Natural killer cell (primary cell): ENCODE results near the gene EFHC2. TPM values are rescaled to one million over a fixed set of nuclear protein-coding genes. Genes with fewer than 3 reads are reported as not detected.

Experiments used
- ATAC-seq, 3 donors: fragments of 150-1000 bp in 2 of 3; fragments of 200-7000 bp in 1 of 3; cut with Tn5 transposase; 1 replicate in 1 of 3; 2 replicates in 2 of 3; pipeline ENCODE4 v1.10.0; 2021; ENCODE audit warnings: mild to moderate bottlenecking in 2 of 3, moderate library complexity in 2 of 3
- DNase-seq, 2 donors: peaks; one replicate each; pipeline versions ENCODE4 v3.0.0 to v3.0.0-alpha.2; 2013 to 2021; ENCODE audit warnings: mixed read lengths in 1 of 2
- H3K27ac ChIP-seq: one replicate; pipeline ENCODE4 v1.5.1; 2013; ENCODE audit warnings: mild to moderate bottlenecking, low read length
- H3K27me3 ChIP-seq: one replicate; pipeline ENCODE4 v1.6.1; 2013; ENCODE audit warnings: low read length; ENCODE audit not compliant: control insufficient read depth, insufficient read depth
- H3K36me3 ChIP-seq: one replicate; pipeline ENCODE4 v1.6.1; 2013; ENCODE audit warnings: low read length; ENCODE audit not compliant: control insufficient read depth, insufficient read depth
- H3K4me1 ChIP-seq: one replicate; pipeline ENCODE4 v1.6.1; 2013; ENCODE audit warnings: low read length; ENCODE audit not compliant: control insufficient read depth, insufficient read depth
- H3K4me3 ChIP-seq: one replicate; pipeline ENCODE4 v1.5.1; 2013; ENCODE audit warnings: low read length
- H3K9me3 ChIP-seq: one replicate; pipeline ENCODE4 v1.6.1; 2013; ENCODE audit warnings: low read length; ENCODE audit not compliant: control insufficient read depth, insufficient read depth
- H3K27ac Mint-ChIP-seq, 2 donors: one replicate each; pipeline ENCODE4 v1.8.0; 2022; ENCODE audit warnings: mild to moderate bottlenecking in 2 of 2, mixed read lengths in 2 of 2, moderate library complexity in 1 of 2
- H3K27me3 Mint-ChIP-seq, 2 donors: one replicate each; pipeline ENCODE4 v1.8.0; 2022; ENCODE audit warnings: low read depth in 2 of 2, mixed read lengths in 2 of 2
- H3K36me3 Mint-ChIP-seq: one replicate; pipeline ENCODE4 v1.8.0; 2022; ENCODE audit warnings: mixed read lengths
- H3K4me1 Mint-ChIP-seq, 2 donors: one replicate each; pipeline ENCODE4 v1.8.0; 2022; ENCODE audit warnings: mixed read lengths in 2 of 2
- H3K4me3 Mint-ChIP-seq: one replicate; pipeline ENCODE4 v1.8.0; 2022; ENCODE audit warnings: mild to moderate bottlenecking, moderate library complexity, mixed read lengths
- H3K9me3 Mint-ChIP-seq, 2 donors: one replicate each; pipeline ENCODE4 v1.8.0; 2022; ENCODE audit warnings: mixed read lengths in 2 of 2
- CTCF ChIP-seq: fragments of 200-600 bp; IDR thresholded peaks from one replicate; pipeline ENCODE4 v1.8.0; 2022; ENCODE audit warnings: antibody characterized with exemption
- WGBS: methylation state at CpG from one replicate; pipeline ENCODE4 v1.1.7; 2013; ENCODE audit warnings: missing lambda C conversion rate; ENCODE audit not compliant: insufficient coverage; 5-methylcytosine and 5-hydroxymethylcytosine counted together
- intact Hi-C: fragments of 100-400 bp; cut with micrococcal nuclease; formaldehyde crosslinking; loops from one replicate; pipeline ENCODE4 v1.14.2; 2022
- total RNA-seq, 4 donors: library from RNA; stranded (reverse); fragments of 120-200 nt in 1 of 4; gene quantifications; one replicate each; pipeline versions ENCODE4 v1.2.3 to v1.2.4, GENCODE V29; 2013 to 2022

EFHC2 gene, protein sequence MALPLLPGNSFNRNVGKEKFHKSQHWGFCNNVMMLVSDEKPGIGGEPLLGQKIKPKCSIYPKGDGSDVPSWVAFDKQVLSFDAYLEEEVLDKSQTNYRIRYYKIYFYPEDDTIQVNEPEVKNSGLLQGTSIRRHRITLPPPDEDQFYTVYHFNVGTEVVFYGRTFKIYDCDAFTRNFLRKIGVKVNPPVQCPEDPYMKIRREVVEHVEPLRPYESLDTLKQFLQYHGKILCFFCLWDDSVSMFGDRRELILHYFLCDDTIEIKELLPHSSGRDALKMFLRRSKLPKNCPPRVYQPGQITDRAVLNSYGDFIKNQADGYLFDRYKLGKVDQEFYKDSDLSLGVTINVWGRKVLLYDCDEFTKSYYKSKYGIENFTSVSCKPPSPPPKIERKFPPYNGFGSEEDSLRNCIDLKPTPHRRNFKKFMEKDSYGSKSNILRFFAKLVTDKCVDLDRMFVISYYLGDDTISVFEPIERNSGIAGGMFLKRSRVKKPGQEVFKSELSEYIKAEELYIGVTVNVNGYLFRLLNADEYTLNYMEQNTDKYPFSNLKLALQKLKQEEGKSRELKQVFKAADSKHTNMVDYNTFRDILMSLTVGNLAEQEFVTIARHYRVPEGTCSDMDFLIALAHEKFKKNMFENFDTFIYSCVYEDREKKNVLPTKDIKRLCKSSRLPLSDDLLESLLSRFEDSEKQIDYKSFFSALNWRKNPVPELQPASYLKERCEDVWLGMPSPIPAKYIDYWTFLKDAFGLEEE
- 1 to 10 TPM; 5.7 to 9.1 (median 8.9) TPM for total RNA-seq
- 10.4 TPM for total RNA-seq (2013)

DNA sequence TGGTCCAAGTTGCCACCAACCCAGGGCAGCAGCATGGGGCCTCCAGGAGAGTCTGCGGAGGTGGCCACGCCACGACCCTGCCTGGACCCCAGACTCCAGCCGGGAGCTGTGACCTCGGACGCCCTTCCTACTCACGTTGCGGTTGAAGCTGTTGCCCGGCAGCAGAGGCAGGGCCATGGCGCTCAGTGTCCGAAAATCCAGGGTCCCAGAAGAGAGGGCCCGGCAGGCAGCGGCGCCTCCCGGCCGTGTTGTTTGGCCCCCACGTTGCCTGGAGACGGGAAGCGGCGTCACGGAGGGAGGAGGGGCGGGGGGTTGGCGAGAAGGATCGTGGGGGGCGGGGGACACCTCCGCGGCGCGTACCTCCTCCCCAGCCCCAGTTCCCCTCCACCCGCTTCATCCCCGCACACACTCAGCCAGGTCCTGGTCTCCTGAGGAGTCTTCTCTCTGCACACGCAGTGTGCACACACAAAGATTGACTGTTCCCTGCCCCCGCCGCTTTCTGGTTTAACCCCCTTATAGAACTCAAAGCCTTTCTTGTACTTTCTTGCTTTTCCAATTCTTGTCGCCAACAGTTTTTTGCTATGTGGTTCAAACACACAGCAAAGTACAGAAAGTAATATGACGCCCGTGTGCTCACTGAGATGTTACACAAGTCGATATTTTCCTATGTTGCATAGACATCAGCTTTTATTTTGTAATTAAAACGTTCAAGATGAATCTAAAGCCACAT, at the start of gene EFHC2:
TSS of gene EFHC2 (minus strand) at position 261 of the 730 bp plus-strand sequence. CDS start at position 177, 84 bp downstream.
- H3K27ac ChIP-seq: peak within 1 kb of the TSS; percentile 98
- DNase-seq: peak; percentile 61 to 80
- Mint-ChIP-seq H3K9me3 (no peaks in the 10 kb centered on the region), H3K4me3 (peak within 1 kb of the TSS; percentile 92), H3K4me1 (peaks cover 20 to 21% of the 10 kb centered on the region in 2 donors), H3K27me3 (peaks cover 0 to 6% of the 10 kb centered on the region in 2 donors), H3K36me3 (no peaks in the 10 kb centered on the region), H3K27ac (peak within 1 kb of the TSS; percentile 94 to 99)
- WGBS: under 1% methylated on average over 21 of the region's 39 CpGs
- TF ChIP-seq CTCF: no peak
- peaks cover 31% of the 10 kb centered on the region for H3K4me1 ChIP-seq
- peak within 1 kb of the TSS; percentile 68 for H3K4me3 ChIP-seq
- H3K36me3 ChIP-seq: no peaks in the 10 kb centered on the region
- peak; percentile 65 to 83 (median 70) for ATAC-seq
- no peaks in the 10 kb centered on the region for H3K27me3 ChIP-seq
- no peaks in the 10 kb centered on the region for H3K9me3 ChIP-seq
- intact Hi-C loops: loop anchor here (5.0 kb wide), 1 partner anchor 96 kb away; no protein-coding TSS in a partner anchor

- Mint-ChIP-seq H3K9me3 (no peaks in the 10 kb centered on the region), H3K36me3 (no peaks in the 10 kb centered on the region), H3K27me3 (peaks cover 0 to 12% of the 10 kb centered on the region in 2 donors), H3K4me1 (no peaks in the 10 kb centered on the region), H3K27ac (no peak overlapping the region), H3K4me3 (no peak overlapping the region)
- DNase-seq (peak in 1 of 2 donors; percentile 1), ATAC-seq (no peak)
- Histone ChIP-seq H3K36me3 (no peaks in the 10 kb centered on the region), H3K27me3 (no peaks in the 10 kb centered on the region), H3K4me3 (no peak overlapping the region), H3K27ac (no peak overlapping the region), H3K4me1 (no peaks in the 10 kb centered on the region), H3K9me3 (no peaks in the 10 kb centered on the region)
- TF ChIP-seq CTCF: no peak
- 92% methylated on average over 1 of the region's 1 CpG for WGBS
- intact Hi-C loops: no loop called here
These were observed 49.3 kb upstream of the EFHC2 start for GRCh38 chrX:44392767-44393166.

DNA sequence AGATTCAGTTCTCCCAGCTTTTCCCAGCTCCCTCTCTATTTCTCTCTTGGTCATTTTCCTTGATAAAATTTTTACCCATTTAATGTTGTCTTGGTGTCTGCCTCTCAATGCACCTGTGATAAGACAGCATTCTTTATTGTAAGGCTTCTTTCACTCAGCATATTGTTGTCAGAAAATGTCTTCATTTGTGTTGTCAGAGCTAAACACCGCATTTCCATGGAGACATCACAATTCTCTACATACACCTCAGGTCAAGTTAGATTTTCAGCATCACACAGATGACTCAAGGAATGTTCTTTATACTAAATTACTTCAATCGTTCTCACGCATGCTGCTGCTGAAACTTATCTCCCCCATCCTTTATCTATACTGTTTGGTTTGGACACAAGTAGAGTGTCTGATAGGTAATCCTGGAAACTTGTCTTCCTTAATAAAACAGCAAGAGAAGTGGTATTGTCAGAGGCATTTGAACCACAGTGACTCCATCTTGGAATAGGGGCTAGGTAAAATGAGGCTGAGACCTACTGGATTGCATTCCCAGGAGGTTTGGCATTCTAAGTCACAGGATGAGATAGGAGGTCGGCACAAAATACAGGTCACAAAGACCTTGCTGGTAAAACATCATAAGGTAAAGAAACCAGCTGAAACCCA, 41.3 kb upstream of the EFHC2 start:
- H3K27ac ChIP-seq: no peak overlapping the region
- no peak for TF ChIP-seq CTCF
- Mint-ChIP-seq H3K4me1 (no peaks in the 10 kb centered on the region), H3K9me3 (no peaks in the 10 kb centered on the region), H3K27ac (no peak overlapping the region), H3K4me3 (no peak overlapping the region), H3K36me3 (no peaks in the 10 kb centered on the region), H3K27me3 (peaks cover 2 to 7% of the 10 kb centered on the region in 2 donors)
- H3K27me3 ChIP-seq: no peaks in the 10 kb centered on the region
- intact Hi-C loops: no loop called here
- DNase-seq (no peak), ATAC-seq (no peak)
- no peaks in the 10 kb centered on the region for H3K36me3 ChIP-seq
- H3K9me3 ChIP-seq: no peaks in the 10 kb centered on the region
- no peak overlapping the region for H3K4me3 ChIP-seq
- no peaks in the 10 kb centered on the region for H3K4me1 ChIP-seq
- WGBS: 88% methylated on average over 2 of the region's 4 CpGs
